Mesenchymal stem cell (in vitro differentiated cells and primary cell): ENCODE measurements around the gene MTCL1.

Experiments used
- DNase-seq: peaks from one replicate; pipeline ENCODE4 v3.0.0-alpha.2; 2013
- H2AFZ ChIP-seq: one replicate; pipeline ENCODE4 v1.6.1; 2013; ENCODE audit warnings: low read depth, mild to moderate bottlenecking, control low read depth, inconsistent platforms, low read length, moderate library complexity
- H2AK5ac ChIP-seq: 2 replicates; pipeline ENCODE4 v1.6.1; 2013; ENCODE audit warnings: low read length, moderate library complexity, mild to moderate bottlenecking, inconsistent platforms; ENCODE audit not compliant: severe bottlenecking
- H2BK120ac ChIP-seq: one replicate; pipeline ENCODE4 v1.6.1; 2013; ENCODE audit warnings: low read depth, mild to moderate bottlenecking, inconsistent platforms, low read length, moderate library complexity
- H2BK12ac ChIP-seq, 2 experiments: one replicate each; pipeline ENCODE4 v1.6.1; 2013; ENCODE audit warnings: inconsistent platforms in 2 of 2, low read length in 2 of 2, mild to moderate bottlenecking in 2 of 2, moderate library complexity in 2 of 2, control low read depth in 1 of 2
- H2BK15ac ChIP-seq: one replicate; pipeline ENCODE4 v1.6.1; 2013; ENCODE audit warnings: mild to moderate bottlenecking, low read depth, inconsistent platforms; ENCODE audit not compliant: poor library complexity, severe bottlenecking
- H2BK5ac ChIP-seq: 2 replicates; pipeline ENCODE4 v1.6.1; 2013; ENCODE audit warnings: low read depth, mild to moderate bottlenecking, low read length, control low read depth, inconsistent platforms; ENCODE audit not compliant: poor library complexity, severe bottlenecking
- H3K14ac ChIP-seq, 2 experiments: one replicate each; pipeline ENCODE4 v1.6.1; 2013; ENCODE audit warnings: inconsistent platforms in 2 of 2, low read length in 2 of 2, control low read depth in 1 of 2, mild to moderate bottlenecking in 1 of 2, moderate library complexity in 1 of 2
- H3K18ac ChIP-seq, 2 experiments: one replicate each; pipeline ENCODE4 v1.6.1; 2013; ENCODE audit warnings: inconsistent platforms in 2 of 2, low read length in 2 of 2, control low read depth in 1 of 2, low read depth in 1 of 2, mild to moderate bottlenecking in 1 of 2
- H3K23ac ChIP-seq, 2 experiments: one replicate each; pipeline ENCODE4 v1.6.1; 2013; ENCODE audit warnings: inconsistent platforms in 2 of 2, low read length in 2 of 2, mild to moderate bottlenecking in 2 of 2, moderate library complexity in 2 of 2, control low read depth in 1 of 2
- H3K27ac ChIP-seq: 2 replicates; pipeline ENCODE4 v1.5.1; 2013; ENCODE audit warnings: mild to moderate bottlenecking, moderate library complexity, low read length, control low read depth, inconsistent platforms; ENCODE audit not compliant: poor library complexity, severe bottlenecking
- H3K27me3 ChIP-seq, 2 experiments: 2 replicates each; pipeline versions ENCODE4 v1.6.1 to v1.7.0; 2013; ENCODE audit warnings: low read length in 2 of 2, mild to moderate bottlenecking in 2 of 2, moderate library complexity in 2 of 2, control low read depth in 1 of 2, inconsistent platforms in 1 of 2; ENCODE audit not compliant: control insufficient read depth in 1 of 2, insufficient read depth in 1 of 2
- H3K36me3 ChIP-seq, 2 experiments: 2 replicates each; pipeline versions ENCODE4 v1.6.1 to v1.7.0; 2013; ENCODE audit warnings: low read length in 2 of 2, control low read depth in 1 of 2, inconsistent platforms in 1 of 2, low read depth in 1 of 2, mild to moderate bottlenecking in 1 of 2; ENCODE audit not compliant: insufficient read depth in 2 of 2, control insufficient read depth in 1 of 2
- H3K4ac ChIP-seq, 2 experiments: one replicate each; pipeline ENCODE4 v1.6.1; 2013; ENCODE audit warnings: inconsistent platforms in 2 of 2, low read length in 2 of 2, mild to moderate bottlenecking in 2 of 2, moderate library complexity in 2 of 2, control low read depth in 1 of 2, low read depth in 1 of 2
- H3K4me1 ChIP-seq: 2 replicates; pipeline ENCODE4 v1.6.1; 2013; ENCODE audit warnings: low read depth, low read length, control low read depth; ENCODE audit not compliant: control insufficient read depth, insufficient read depth
- H3K4me2 ChIP-seq: 2 replicates; pipeline ENCODE4 v1.6.1; 2013; ENCODE audit warnings: low read length, mild to moderate bottlenecking, inconsistent platforms; ENCODE audit not compliant: poor library complexity, severe bottlenecking
- H3K4me3 ChIP-seq, 2 experiments: 2 replicates each; pipeline versions ENCODE4 v1.5.1 to v1.7.0; 2013; ENCODE audit warnings: low read length in 2 of 2, mild to moderate bottlenecking in 2 of 2, control low read depth in 1 of 2, low read depth in 1 of 2; ENCODE audit not compliant: insufficient read depth in 1 of 2
- H3K79me1 ChIP-seq: replicated peaks from 2 replicates; pipeline ENCODE4 v1.6.1; 2013; ENCODE audit warnings: mild to moderate bottlenecking, control low read depth, low read length, inconsistent platforms; ENCODE audit not compliant: poor library complexity, severe bottlenecking
- H3K9ac ChIP-seq: 2 replicates; pipeline ENCODE4 v1.7.0; 2013; ENCODE audit warnings: mild to moderate bottlenecking, low read length, moderate library complexity
- H3K9me3 ChIP-seq: 2 replicates; pipeline ENCODE4 v1.7.0; 2013; ENCODE audit warnings: mild to moderate bottlenecking, low read length; ENCODE audit not compliant: control insufficient read depth
- H4K8ac ChIP-seq: one replicate; pipeline ENCODE4 v1.6.1; 2013; ENCODE audit warnings: inconsistent platforms, mild to moderate bottlenecking, low read length, moderate library complexity
- H4K91ac ChIP-seq: one replicate; pipeline ENCODE4 v1.6.1; 2013; ENCODE audit warnings: mild to moderate bottlenecking, low read length, inconsistent platforms
- WGBS: methylation state at CpG from one replicate; pipeline ENCODE4 v1.1.7; 2013; ENCODE audit warnings: mixed read lengths; 5-methylcytosine and 5-hydroxymethylcytosine counted together

MTCL1 gene

GRCh38 chr18:8821531-8821930 is 116.2 kb downstream of the MTCL1 start:
- WGBS: 82% methylated on average over 1 of the region's 1 CpG

GRCh38 chr18:8822643-8823042 is 117.3 kb downstream of the MTCL1 start:
- no peak overlapping the region for H2BK5ac ChIP-seq
- no peak overlapping the region for H2AK5ac ChIP-seq
- no peak overlapping the region for H3K23ac ChIP-seq
- H3K79me1 ChIP-seq: peaks cover 27% of the 10 kb centered on the region
- H2BK15ac ChIP-seq: no peak overlapping the region
- no peak overlapping the region for H3K4me2 ChIP-seq
- peaks cover 72 to 98% of the 10 kb centered on the region in 2 experiments for H3K36me3 ChIP-seq
- H3K9ac ChIP-seq: no peak overlapping the region
- no peak overlapping the region for H2BK12ac ChIP-seq
- H3K18ac ChIP-seq: no peak overlapping the region
- peaks cover 10% of the 10 kb centered on the region for H3K4me1 ChIP-seq
- H4K8ac ChIP-seq: no peak overlapping the region
- no peak overlapping the region for H3K27ac ChIP-seq
- no peak for DNase-seq
- no peaks in the 10 kb centered on the region for H3K9me3 ChIP-seq
- H2BK120ac ChIP-seq: no peak overlapping the region
- H3K14ac ChIP-seq: no peak overlapping the region
- H4K91ac ChIP-seq: no peak overlapping the region
- no peak overlapping the region for H3K4me3 ChIP-seq
- no peak overlapping the region for H2AFZ ChIP-seq
- H3K27me3 ChIP-seq: no peaks in the 10 kb centered on the region
- H3K4ac ChIP-seq: no peak overlapping the region
- WGBS: 98% methylated on average over 8 of the region's 10 CpGs

More at GRCh38 chr18:8821531-8821930, 116.2 kb downstream of the MTCL1 start:
- Histone ChIP-seq H4K91ac (no peak overlapping the region), H3K27ac (no peak overlapping the region), H2AFZ (no peak overlapping the region), H3K4me1 (peaks cover 10% of the 10 kb centered on the region), H3K14ac (no peak overlapping the region), H3K4me2 (no peak overlapping the region), H3K9ac (no peak overlapping the region), H4K8ac (no peak overlapping the region), H3K18ac (no peak overlapping the region), H2BK120ac (no peak overlapping the region), H2BK15ac (no peak overlapping the region), H2BK5ac (no peak overlapping the region), H3K23ac (no peak overlapping the region), H3K79me1 (peaks cover 29% of the 10 kb centered on the region), H3K9me3 (no peaks in the 10 kb centered on the region), H3K4ac (no peak overlapping the region), H3K36me3 (peaks cover 67 to 98% of the 10 kb centered on the region in 2 experiments), H3K4me3 (no peak overlapping the region), H2BK12ac (no peak overlapping the region), H3K27me3 (no peaks in the 10 kb centered on the region), H2AK5ac (no peak overlapping the region)
- DNase-seq: no peak

GRCh38 chr18:8823530-8823929 is 118.2 kb downstream of the MTCL1 start:
- H3K27ac ChIP-seq: no peak overlapping the region
- H3K27me3 ChIP-seq: no peaks in the 10 kb centered on the region
- H2BK15ac ChIP-seq: no peak overlapping the region
- no peak overlapping the region for H3K9ac ChIP-seq
- H3K23ac ChIP-seq: no peak overlapping the region
- no peak for DNase-seq
- no peak overlapping the region for H3K18ac ChIP-seq
- no peak overlapping the region for H2AFZ ChIP-seq
- H3K4me1 ChIP-seq: peaks cover 8% of the 10 kb centered on the region
- H3K4me2 ChIP-seq: no peak overlapping the region
- H3K4me3 ChIP-seq: no peak overlapping the region
- H3K79me1 ChIP-seq: peaks cover 26% of the 10 kb centered on the region
- H3K9me3 ChIP-seq: no peaks in the 10 kb centered on the region
- WGBS: 89% methylated on average over 4 of the region's 6 CpGs
- no peak overlapping the region for H2BK12ac ChIP-seq
- peak overlapping the region in 1 of 2 experiments; percentile 7 for H3K14ac ChIP-seq
- H3K4ac ChIP-seq: no peak overlapping the region
- H2BK5ac ChIP-seq: no peak overlapping the region
- H4K91ac ChIP-seq: no peak overlapping the region
- no peak overlapping the region for H2BK120ac ChIP-seq
- peaks cover 74 to 98% of the 10 kb centered on the region in 2 experiments for H3K36me3 ChIP-seq
- H2AK5ac ChIP-seq: no peak overlapping the region
- no peak overlapping the region for H4K8ac ChIP-seq

GRCh38 chr18:8824846-8825245 is 119.5 kb downstream of the MTCL1 start:
- H2BK120ac ChIP-seq: no peak overlapping the region
- H3K27ac ChIP-seq: no peak overlapping the region
- no peak overlapping the region for H3K14ac ChIP-seq
- H2AFZ ChIP-seq: no peak overlapping the region
- WGBS: 98% methylated on average over 20 of the region's 20 CpGs
- no peaks in the 10 kb centered on the region for H3K27me3 ChIP-seq
- peaks cover 74 to 96% of the 10 kb centered on the region in 2 experiments for H3K36me3 ChIP-seq
- no peak overlapping the region for H3K23ac ChIP-seq
- no peak overlapping the region for H2AK5ac ChIP-seq
- H3K9me3 ChIP-seq: no peaks in the 10 kb centered on the region
- no peak overlapping the region for H3K9ac ChIP-seq
- H4K8ac ChIP-seq: no peak overlapping the region
- H2BK12ac ChIP-seq: no peak overlapping the region
- no peak overlapping the region for H2BK15ac ChIP-seq
- no peak overlapping the region for H3K4me2 ChIP-seq
- DNase-seq: no peak
- no peak overlapping the region for H4K91ac ChIP-seq
- H2BK5ac ChIP-seq: no peak overlapping the region
- H3K4me1 ChIP-seq: peaks cover 13% of the 10 kb centered on the region
- no peak overlapping the region for H3K4me3 ChIP-seq
- peaks cover 22% of the 10 kb centered on the region for H3K79me1 ChIP-seq
- no peak overlapping the region for H3K4ac ChIP-seq
- H3K18ac ChIP-seq: no peak overlapping the region
